DMS114 treated with DMSO at 0.1 percent for 48 hours (cell line): ENCODE measurements around the gene ANKRD53.

ENCODE experiments used
- DNase-seq: peaks from one replicate; lab custom pipeline; 2025; ENCODE audit not compliant: unreplicated experiment; lab: John Stamatoyannopoulos, UW

Gene ANKRD53

GRCh38 chr2:70978341-70979179, at the start of gene ANKRD53:
TSS of gene ANKRD53 (plus strand) at chr2:70978630. CDS start at chr2:70978646, 16 bp downstream.
- DNase-seq = no peak

- DNase-seq = no peak
Observed at GRCh38 chr2:70930371-70931329, 47.8 kb upstream of the ANKRD53 start.

- no peak for DNase-seq
Observed at GRCh38 chr2:70931376-70932000, 46.9 kb upstream of the ANKRD53 start.

- DNase-seq = no peak
Observed at GRCh38 chr2:70932631-70933230, 45.7 kb upstream of the ANKRD53 start.

- DNase-seq = no peak
Observed at GRCh38 chr2:70934981-70935380, 43.4 kb upstream of the ANKRD53 start.

- no peak for DNase-seq
Observed at GRCh38 chr2:70935468-70936164, 42.8 kb upstream of the ANKRD53 start, which contains the start of gene ATP6V1B1. TSS of gene ATP6V1B1 (plus strand) at chr2:70935900. CDS start at chr2:70935955, 55 bp downstream.

- DNase-seq = no peak
Observed at GRCh38 chr2:70936165-70936978, 42.1 kb upstream of the ANKRD53 start.

GRCh38 chr2:70936979-70937811, 41.2 kb upstream of the ANKRD53 start:
- no peak for DNase-seq

GRCh38 chr2:70937866-70938585, 40.4 kb upstream of the ANKRD53 start:
- no peak for DNase-seq

- no peak for DNase-seq
Observed at GRCh38 chr2:70938586-70938950, 39.9 kb upstream of the ANKRD53 start.

GRCh38 chr2:70939001-70939838, 39.2 kb upstream of the ANKRD53 start:
- no peak for DNase-seq

GRCh38 chr2:70939839-70940580, 38.4 kb upstream of the ANKRD53 start:
- no peak for DNase-seq

GRCh38 chr2:70941186-70941585, 37.2 kb upstream of the ANKRD53 start:
- DNase-seq = no peak

- DNase-seq = no peak
Observed at GRCh38 chr2:70941701-70942100, 36.7 kb upstream of the ANKRD53 start.

GRCh38 chr2:70942396-70943204, 35.8 kb upstream of the ANKRD53 start:
- DNase-seq = no peak
